ENCODE results near the gene SUN1. TPM values are rescaled to one million over a fixed set of nuclear protein-coding genes. Genes with fewer than 3 reads are reported as not detected.
"Not testable (repeated sequence)": the region's sequence is repeated elsewhere in the genome, so short reads cannot be mapped to it uniquely, and the experiment has no call there.

Gene SUN1
- polyA plus RNA-seq, 4 donors: 126 to 133 (median 131) TPM

- DNase-seq (ENCODE audit: low read depth in 4 of 4, low spot score in 3 of 4): no peak
Observed at GRCh38 chr7:833601-834258, 1.5 kb downstream of the SUN1 start.

- DNase-seq (ENCODE audit: low read depth in 4 of 4, low spot score in 3 of 4): no peak
Observed at GRCh38 chr7:834277-834676, 2.0 kb downstream of the SUN1 start.

GRCh38 chr7:835021-835420 lies 2.7 kb downstream of the SUN1 start:
- DNase-seq (ENCODE audit: low read depth in 4 of 4, low spot score in 3 of 4): no peak

- DNase-seq (ENCODE audit: low read depth in 4 of 4, low spot score in 3 of 4): no peak
Observed at GRCh38 chr7:835485-836401, 3.5 kb downstream of the SUN1 start.

- DNase-seq (ENCODE audit: low read depth in 4 of 4, low spot score in 3 of 4): no peak
Observed at GRCh38 chr7:836429-836828, 4.2 kb downstream of the SUN1 start.

GRCh38 chr7:837001-837400 lies 4.7 kb downstream of the SUN1 start:
- no peak for DNase-seq (ENCODE audit: low read depth in 4 of 4, low spot score in 3 of 4)

GRCh38 chr7:840001-840600 lies 7.8 kb downstream of the SUN1 start:
- no peak for DNase-seq (ENCODE audit: low read depth in 4 of 4, low spot score in 3 of 4)

- no peak for DNase-seq (ENCODE audit: low read depth in 4 of 4, low spot score in 3 of 4)
Observed at GRCh38 chr7:841943-842342, 9.7 kb downstream of the SUN1 start.

- no peak for DNase-seq (ENCODE audit: low read depth in 4 of 4, low spot score in 3 of 4)
Observed at GRCh38 chr7:842431-843031, 10.3 kb downstream of the SUN1 start.

GRCh38 chr7:843230-843629 lies 11.0 kb downstream of the SUN1 start:
- no peak for DNase-seq (ENCODE audit: low read depth in 4 of 4, low spot score in 3 of 4)

- no peak for DNase-seq (ENCODE audit: low read depth in 4 of 4, low spot score in 3 of 4)
Observed at GRCh38 chr7:844043-844442, 11.8 kb downstream of the SUN1 start.

- DNase-seq (ENCODE audit: low read depth in 4 of 4, low spot score in 3 of 4): no peak
Observed at GRCh38 chr7:844514-844913, 12.2 kb downstream of the SUN1 start.

GRCh38 chr7:845091-845490 lies 12.8 kb downstream of the SUN1 start:
- no peak for DNase-seq (ENCODE audit: low read depth in 4 of 4, low spot score in 3 of 4)

GRCh38 chr7:845731-846130 lies 13.5 kb downstream of the SUN1 start:
- DNase-seq (ENCODE audit: low read depth in 4 of 4, low spot score in 3 of 4): no peak

GRCh38 chr7:846958-847650 lies 14.8 kb downstream of the SUN1 start:
- not testable (repeated sequence) for DNase-seq (ENCODE audit: low read depth in 4 of 4, low spot score in 3 of 4)

- not testable (repeated sequence) for DNase-seq (ENCODE audit: low read depth in 4 of 4, low spot score in 3 of 4)
Observed at GRCh38 chr7:847728-848127, 15.5 kb downstream of the SUN1 start.

- DNase-seq (ENCODE audit: low read depth in 4 of 4, low spot score in 3 of 4): no peak
Observed at GRCh38 chr7:849145-849544, 16.9 kb downstream of the SUN1 start.

GRCh38 chr7:849781-850180 lies 17.5 kb downstream of the SUN1 start:
- no peak for DNase-seq (ENCODE audit: low read depth in 4 of 4, low spot score in 3 of 4)

- no peak for DNase-seq (ENCODE audit: low read depth in 4 of 4, low spot score in 3 of 4)
Observed at GRCh38 chr7:851204-851603, 18.9 kb downstream of the SUN1 start.

- no peak for DNase-seq (ENCODE audit: low read depth in 4 of 4, low spot score in 3 of 4)
Observed at GRCh38 chr7:853366-854117, 21.3 kb downstream of the SUN1 start.

Measured in right renal pelvis (tissue), 4 donors.